Germinal center (tissue), 1 donor: ENCODE measurements around the gene PARP14.
"Not testable (repeated sequence)": the region's sequence is repeated elsewhere in the genome, so short reads cannot be mapped to it uniquely, and the experiment has no call there.

Experiments
- DNase-seq: peaks from one replicate; pipeline ENCODE4 v3.0.0; 2012; ENCODE audit warnings: mixed read lengths, low spot score

The PARP14 gene

GRCh38 chr3:122680475-122681283 is at the start of gene PARP14:
PARP14 (plus strand) TSS chr3:122680839; CDS start chr3:122680884, 45 bp downstream.
- peak; percentile 61 for DNase-seq

GRCh38 chr3:122635789-122636188 is 44.9 kb upstream of the PARP14 start:
- no peak for DNase-seq

GRCh38 chr3:122636697-122637096 is 43.9 kb upstream of the PARP14 start:
- no peak for DNase-seq

GRCh38 chr3:122640437-122640999 is 40.1 kb upstream of the PARP14 start:
- no peak for DNase-seq

GRCh38 chr3:122642935-122643334 is 37.7 kb upstream of the PARP14 start:
- no peak for DNase-seq

- no peak for DNase-seq
Measured at GRCh38 chr3:122646146-122646988, 34.3 kb upstream of the PARP14 start.

- DNase-seq = not testable (repeated sequence)
Measured at GRCh38 chr3:122651233-122651907, 29.3 kb upstream of the PARP14 start.

GRCh38 chr3:122651962-122652361 is 28.7 kb upstream of the PARP14 start:
- not testable (repeated sequence) for DNase-seq

- DNase-seq = not testable (repeated sequence)
Measured at GRCh38 chr3:122658336-122658735, 22.3 kb upstream of the PARP14 start.

- DNase-seq = no peak
Measured at GRCh38 chr3:122660297-122660974, 20.2 kb upstream of the PARP14 start.

- DNase-seq = no peak
Measured at GRCh38 chr3:122661633-122662032, 19.0 kb upstream of the PARP14 start.

GRCh38 chr3:122662505-122662904 is 18.1 kb upstream of the PARP14 start:
- DNase-seq = no peak

GRCh38 chr3:122665226-122665786 is 15.3 kb upstream of the PARP14 start:
- DNase-seq = no peak

GRCh38 chr3:122665881-122666280 is 14.8 kb upstream of the PARP14 start:
- no peak for DNase-seq

- no peak for DNase-seq
Measured at GRCh38 chr3:122668930-122669730, 11.5 kb upstream of the PARP14 start.

GRCh38 chr3:122671553-122671952 is 9.1 kb upstream of the PARP14 start:
- no peak for DNase-seq

GRCh38 chr3:122674339-122674738 is 6.3 kb upstream of the PARP14 start:
- no peak for DNase-seq

- no peak for DNase-seq
Measured at GRCh38 chr3:122676759-122677158, 3.9 kb upstream of the PARP14 start.

- DNase-seq = no peak
Measured at GRCh38 chr3:122677216-122677615, 3.4 kb upstream of the PARP14 start.

GRCh38 chr3:122678506-122678905 is 2.1 kb upstream of the PARP14 start:
- DNase-seq = no peak
